HepG2 (cell line): ENCODE data around the gene ADCY6. TPM values are rescaled to one million over a fixed set of nuclear protein-coding genes. Genes with fewer than 3 reads are reported as not detected.

ENCODE experiments used
- ATAC-seq: fragments of 200-7000 bp; cut with Tn5 transposase; 3 replicates; pipeline ENCODE4 v1.9.1; 2020; ENCODE audit warnings: mild to moderate bottlenecking, moderate library complexity
- BruUV-seq: library from RNA; stranded (reverse); fragments of 400-500 nt; replicated peaks from 2 replicates; lab custom pipeline; 2021; lab: Mats Ljungman, UMichigan
- CTCF ChIA-PET: fragments of 300-600 bp; formaldehyde crosslinking; extraction: SDS; loops from one replicate; lab custom pipeline; 2021; ENCODE audit warnings: low total read pairs, inconsistent platforms, low intra/inter-chr PET ratio; lab: Yijun Ruan, JAX
- POLR2A ChIA-PET: fragments of 350-600 bp; sonication (Branson Sonifier 250); formaldehyde crosslinking; loops from one replicate; lab custom pipeline; 2020; ENCODE audit warnings: antibody characterized with exemption, inconsistent platforms; lab: Yijun Ruan, JAX
- DNase-seq: peaks from one replicate; pipeline ENCODE4 v3.0.0-alpha.2; 2015; ENCODE audit warnings: low spot score
- FAIRE-seq: peaks from 3 replicates; lab custom pipeline; 2011; peaks lifted over from hg19 to GRCh38; lab: Jason Lieb, UNC
- H2AFZ ChIP-seq: one replicate; pipeline ENCODE4 v1.6.1; 2011; ENCODE audit warnings: low read length, inconsistent platforms
- H3K27ac ChIP-seq: fragments of 300-600 bp; 3 replicates; pipeline ENCODE4 v1.8.0; 2011; ENCODE audit warnings: mixed run types, mild to moderate bottlenecking, mixed read lengths, low read length, inconsistent platforms; ENCODE audit not compliant: insufficient read depth; ENCODE audit errors: extremely low read length
- H3K27me3 ChIP-seq, 2 experiments: fragments of 200-600 bp in 1 of 2; 2 replicates in 1 of 2; 3 replicates in 1 of 2; pipeline versions ENCODE4 v1.6.0 to v1.8.0; 2011; ENCODE audit warnings: low read length in 2 of 2, mild to moderate bottlenecking in 2 of 2, moderate library complexity in 2 of 2, inconsistent platforms in 1 of 2; ENCODE audit not compliant: insufficient read depth in 2 of 2, control insufficient read depth in 1 of 2
- H3K36me3 ChIP-seq, 2 experiments: fragments of 200-600 bp in 1 of 2; replicated peaks in 1 of 2; 2 replicates in 1 of 2; 3 replicates in 1 of 2; pipeline versions ENCODE4 v1.5.1 to v1.8.0; 2011; ENCODE audit warnings: low read length in 2 of 2, inconsistent platforms in 1 of 2; ENCODE audit not compliant: insufficient read depth in 2 of 2, control insufficient read depth in 1 of 2
- H3K4me1 ChIP-seq: 2 replicates; pipeline ENCODE4 v1.5.1; 2012; ENCODE audit warnings: low read length, inconsistent platforms; ENCODE audit not compliant: insufficient read depth
- H3K4me2 ChIP-seq: 2 replicates; pipeline ENCODE4 v1.6.0; 2011; ENCODE audit warnings: low read depth, low read length, inconsistent platforms
- H3K4me3 ChIP-seq, 3 experiments: fragments of 200-600 bp in 1 of 3; sonication (generic), shearing (Covaris generic) in 1 of 3; replicated peaks in 1 of 3; 2 replicates each; pipeline ENCODE4 v1.5.1; 2011 to 2016; ENCODE audit warnings: low read length in 3 of 3, inconsistent platforms in 2 of 3, low read depth in 2 of 3, mild to moderate bottlenecking in 2 of 3, control low read depth in 1 of 3, mixed read lengths in 1 of 3; ENCODE audit not compliant: insufficient read depth in 1 of 3
- H3K79me2 ChIP-seq: one replicate; pipeline ENCODE4 v1.6.1; 2011; ENCODE audit warnings: low read length, inconsistent platforms; ENCODE audit not compliant: insufficient read depth
- H3K9ac ChIP-seq: 2 replicates; pipeline ENCODE4 v1.6.0; 2011; ENCODE audit warnings: mild to moderate bottlenecking, low read depth, low read length, inconsistent platforms; ENCODE audit not compliant: insufficient read depth
- H3K9me3 ChIP-seq: 2 replicates; pipeline ENCODE4 v1.5.1; 2012; ENCODE audit warnings: mild to moderate bottlenecking, low read length
- H4K20me1 ChIP-seq: 2 replicates; pipeline ENCODE4 v1.6.0; 2011; ENCODE audit warnings: inconsistent platforms, mild to moderate bottlenecking, low read length, moderate library complexity; ENCODE audit not compliant: insufficient read depth
- GPN1 ChIP-seq: sonication (generic); formaldehyde crosslinking; IDR thresholded peaks from 2 replicates; pipeline ENCODE4 v1.5.1; 2020; ENCODE audit warnings: missing genetic modification reagents, borderline replicate concordance
- HOXA3 ChIP-seq: sonication (generic); formaldehyde crosslinking; IDR thresholded peaks from 2 replicates; pipeline ENCODE4 v1.5.0; 2020; ENCODE audit warnings: missing genetic modification reagents
- MAX ChIP-seq: IDR thresholded peaks from 2 replicates; pipeline ENCODE4 v1.6.1; 2012; ENCODE audit warnings: inconsistent platforms
- MEIS2 ChIP-seq: sonication (generic); formaldehyde crosslinking; IDR thresholded peaks from 2 replicates; pipeline ENCODE4 v1.9.0; 2021; ENCODE audit warnings: mild to moderate bottlenecking, missing genetic modification reagents
- NR0B2 ChIP-seq: sonication (generic); formaldehyde crosslinking; IDR thresholded peaks from 2 replicates; pipeline ENCODE4 v1.4.0; 2020; ENCODE audit warnings: mild to moderate bottlenecking, missing genetic modification reagents
- SALL1 ChIP-seq: sonication (generic); formaldehyde crosslinking; IDR thresholded peaks from 2 replicates; pipeline ENCODE4 v1.8.0; 2022; ENCODE audit warnings: mild to moderate bottlenecking, missing genetic modification reagents
- SOX6 ChIP-seq, 2 experiments: fragments of 450-650 bp in 1 of 2; sonication (generic) in 1 of 2; formaldehyde crosslinking in 1 of 2; IDR thresholded peaks; 2 replicates each; pipeline versions ENCODE4 v1.4.0 to v1.6.1; 2017 to 2020; ENCODE audit warnings: antibody characterized with exemption in 1 of 2, mild to moderate bottlenecking in 1 of 2, missing genetic modification reagents in 1 of 2
- ZNF501 ChIP-seq: sonication (generic); formaldehyde crosslinking; IDR thresholded peaks from 2 replicates; pipeline ENCODE4 v1.5.1; 2020; ENCODE audit warnings: mild to moderate bottlenecking, moderate library complexity, missing genetic modification reagents
- ZNF615 ChIP-seq: sonication (generic); formaldehyde crosslinking; IDR thresholded peaks from 2 replicates; pipeline ENCODE4 v1.5.0; 2020; ENCODE audit warnings: mild to moderate bottlenecking, missing genetic modification reagents, borderline replicate concordance
- ZNF652 ChIP-seq: IDR thresholded peaks from 2 replicates; pipeline ENCODE4 v1.6.1; 2016; ENCODE audit warnings: low read depth, borderline replicate concordance
- ZNF687 ChIP-seq: sonication (generic); formaldehyde crosslinking; IDR thresholded peaks from 2 replicates; pipeline ENCODE4 v1.5.1; 2020; ENCODE audit warnings: mild to moderate bottlenecking, missing genetic modification reagents, moderate library complexity
- ZNF768 ChIP-seq: sonication (generic); formaldehyde crosslinking; IDR thresholded peaks from 2 replicates; pipeline ENCODE4 v1.4.0; 2020; ENCODE audit warnings: missing genetic modification reagents
- ZNF790 ChIP-seq: sonication (generic); formaldehyde crosslinking; IDR thresholded peaks from 2 replicates; pipeline ENCODE4 v1.8.0; 2022; ENCODE audit warnings: missing genetic modification reagents, mild to moderate bottlenecking, borderline replicate concordance
- WGBS: methylation state at CpG from one replicate; pipeline ENCODE4 v1.1.6; 2017; ENCODE audit warnings: low lambda C conversion rate; 5-methylcytosine and 5-hydroxymethylcytosine counted together
- in situ Hi-C: cut with HindIII; loops from 2 replicates; pipeline ENCODE4 v1.10.0; 2017; ENCODE audit warnings: low pct_unique_long_range_greater_than_20kb; ENCODE audit not compliant: extremely low pct_ligation_motif_present
- intact Hi-C: fragments of 100-400 bp; cut with micrococcal nuclease; formaldehyde crosslinking; loops from one replicate; pipeline ENCODE4 v1.10.0; 2022; ENCODE audit not compliant: unreplicated experiment
- polyA plus RNA-seq, 8 experiments: library from polyadenylated mRNA; depleted of rRNA in 3 of 8; stranded (reverse) in 7 of 8; unstranded in 1 of 8; fragments of >200 nt; fragmentation: Illumina TruSeq in 4 of 8; extraction: Trizol in 4 of 8; gene quantifications; 2 replicates each; pipeline versions ENCODE4 v1.2.1 to v1.2.3, GENCODE V29; 2011 to 2016; ENCODE audit warnings: low read depth in 4 of 8, missing spikeins in 1 of 8, mixed read lengths in 1 of 8; ENCODE audit not compliant: insufficient read depth in 1 of 8
- total RNA-seq, 5 experiments: library from RNA; depleted of rRNA; stranded (reverse); fragments of >200 nt; fragmentation: Illumina TruSeq; extraction: Trizol; gene quantifications; 2 replicates each; pipeline ENCODE4 v1.2.3, GENCODE V29; 2016; ENCODE audit warnings: low read depth in 1 of 5

The ADCY6 gene
- total and polyA plus RNA-seq, 2 of the 13 experiments (the other 11 are each of a cell fraction or from before 2014, with no cell fraction given), result 10.6 to 11.8 TPM

- peak overlapping the region; percentile 69 for H2AFZ ChIP-seq
- in situ Hi-C loops, result no loop called here
- TSS peak; percentile 90 for BruUV-seq
- H3K9me3 ChIP-seq, result no peaks in the 10 kb centered on the region
- DNase-seq, result no peak
- 4% methylated on average over 4 of the region's 4 CpGs for WGBS
- ATAC-seq, result no peak
- no peaks in the 10 kb centered on the region for H3K36me3 ChIP-seq
- peak overlapping the region; percentile 81 to 90 (median 86) for H3K4me3 ChIP-seq
- H3K4me2 ChIP-seq, result peak overlapping the region; percentile 92
- POLR2A ChIA-PET, result interaction anchor here (0.6 to 2.2 kb wide), 8 partner anchors 21 to 126 kb away, joined by 3 to 14 read pairs (median 6); partner anchors contain the start of genes KANSL2 and RND1
- H3K4me1 ChIP-seq, result peaks cover 35% of the 10 kb centered on the region
- peak overlapping the region; percentile 60 for H3K9ac ChIP-seq
- H4K20me1 ChIP-seq, result no peaks in the 10 kb centered on the region
- CTCF ChIA-PET, result no interaction called here
- no peak overlapping the region for H3K27ac ChIP-seq
- intact Hi-C loops, result no loop called here
- H3K27me3 ChIP-seq, result no peaks in the 10 kb centered on the region
- H3K79me2 ChIP-seq, result peaks cover 3% of the 10 kb centered on the region
- TF ChIP-seq MAX (0 out of 2 replicates have a peak, but pooled peaks have one; percentile 31), ZNF615 (CRISPR knock-in tag) (no peak), HOXA3 (CRISPR knock-in tag) (0 out of 2 replicates have a peak, but pooled peaks have one; percentile 2), ZNF652 (peak; percentile 89), ZNF501 (CRISPR knock-in tag) (no peak)
- no peak for FAIRE-seq
Observed at GRCh38 chr12:48789858-48790326, 1.0 kb upstream of the ADCY6 start.

- peak overlapping the region; percentile 90 for H3K4me2 ChIP-seq
- intact Hi-C loops (no loop called here), in situ Hi-C loops (no loop called here)
- no peaks in the 10 kb centered on the region for H3K27me3 ChIP-seq
- FAIRE-seq (no peak), ATAC-seq (peak; percentile 6; the same call in 2 of the 3 replicates), DNase-seq (no peak)
- POLR2A ChIA-PET, result interaction anchor here (1.0 to 2.2 kb wide), 7 partner anchors 23 to 169 kb away, joined by 3 to 14 read pairs (median 6); partner anchors contain the start of genes ARF3, DDX23 and KANSL2
- no peak overlapping the region for H3K27ac ChIP-seq
- no peaks in the 10 kb centered on the region for H3K9me3 ChIP-seq
- H3K79me2 ChIP-seq, result peaks cover 3% of the 10 kb centered on the region
- no peaks in the 10 kb centered on the region for H3K36me3 ChIP-seq
- H3K9ac ChIP-seq, result peak overlapping the region; percentile 73
- BruUV-seq, result no TSS peak
- peaks cover 29% of the 10 kb centered on the region for H3K4me1 ChIP-seq
- H2AFZ ChIP-seq, result peak overlapping the region; percentile 42
- H3K4me3 ChIP-seq, result peak overlapping the region; percentile 70 to 90 (median 73)
- H4K20me1 ChIP-seq, result no peaks in the 10 kb centered on the region
- CTCF ChIA-PET, result no interaction called here
- WGBS, result 0% methylated on average over 10 of the region's 25 CpGs
- TF ChIP-seq NR0B2 (CRISPR knock-in tag), result 0 out of 2 replicates have a peak, but pooled peaks have one; percentile 22
- TF ChIP-seq ZNF790, result 0 out of 2 replicates have a peak, but pooled peaks have one; percentile 8
- no peak for TF ChIP-seq SOX6 (IDR thresholded peaks at IDR 0.05)
- TF ChIP-seq SOX6 (CRISPR knock-in tag; IDR thresholded peaks at IDR 0.05), result peak; percentile 18; the same call in 1 of the 2 replicates
- 0 out of 2 replicates have a peak, but pooled peaks have one; percentile 3 for TF ChIP-seq SALL1
- peak; percentile 5; the same call in 1 of the 2 replicates for TF ChIP-seq ZNF768 (CRISPR knock-in tag)
- TF ChIP-seq MEIS2 (CRISPR knock-in tag), result no peak
- no peak for TF ChIP-seq GPN1 (CRISPR knock-in tag)
- peak; percentile 33 for TF ChIP-seq ZNF687 (CRISPR knock-in tag)
Observed at GRCh38 chr12:48788524-48788853, 400 bp downstream of the ADCY6 start.
